HG02981 (cell line): ENCODE measurements around the gene CISD3.
"Not testable (repeated sequence)": the region's sequence is repeated elsewhere in the genome, so short reads cannot be mapped to it uniquely, and the experiment has no call there.

ENCODE experiments used
- ATAC-seq: cut with Tn5 transposase; IDR thresholded peaks from one replicate; pipeline ENCODE4 v1.9.1; 2021; ENCODE audit warnings: mild to moderate bottlenecking, moderate library complexity; ENCODE audit not compliant: unreplicated experiment

The CISD3 gene

DNA sequence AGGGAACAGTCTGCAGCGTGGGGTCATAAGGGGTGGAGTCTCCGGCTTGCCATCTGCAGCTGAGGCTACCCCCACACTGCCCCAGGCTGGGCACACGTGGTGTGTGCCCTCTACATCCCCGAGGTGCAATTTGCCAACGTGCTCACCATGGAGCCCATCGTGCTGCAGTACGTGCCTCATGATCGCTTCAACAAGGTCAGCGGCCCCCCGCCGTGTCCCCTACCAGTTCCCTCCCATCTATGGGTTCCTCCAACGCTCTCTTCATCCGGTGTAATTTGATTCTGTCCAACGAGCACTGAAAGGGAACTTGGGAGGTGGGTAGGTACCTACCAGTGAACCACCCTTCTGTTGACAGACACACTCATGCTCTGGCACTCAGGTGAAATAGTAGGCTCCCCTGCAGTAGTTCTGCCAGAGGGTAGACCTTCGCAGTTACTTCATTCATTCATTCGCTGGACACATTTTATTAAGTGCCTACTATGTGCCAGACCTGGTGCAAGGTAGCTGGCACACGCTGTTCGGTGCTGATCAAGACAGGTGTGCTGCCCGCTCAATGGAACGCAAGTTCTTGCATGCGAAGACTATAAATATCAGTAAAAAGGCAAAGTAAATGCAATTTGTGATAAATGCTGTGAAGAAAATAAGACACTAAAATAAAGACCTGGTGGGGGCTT is 22.3 kb upstream of the CISD3 start:
- no peak for ATAC-seq

DNA sequence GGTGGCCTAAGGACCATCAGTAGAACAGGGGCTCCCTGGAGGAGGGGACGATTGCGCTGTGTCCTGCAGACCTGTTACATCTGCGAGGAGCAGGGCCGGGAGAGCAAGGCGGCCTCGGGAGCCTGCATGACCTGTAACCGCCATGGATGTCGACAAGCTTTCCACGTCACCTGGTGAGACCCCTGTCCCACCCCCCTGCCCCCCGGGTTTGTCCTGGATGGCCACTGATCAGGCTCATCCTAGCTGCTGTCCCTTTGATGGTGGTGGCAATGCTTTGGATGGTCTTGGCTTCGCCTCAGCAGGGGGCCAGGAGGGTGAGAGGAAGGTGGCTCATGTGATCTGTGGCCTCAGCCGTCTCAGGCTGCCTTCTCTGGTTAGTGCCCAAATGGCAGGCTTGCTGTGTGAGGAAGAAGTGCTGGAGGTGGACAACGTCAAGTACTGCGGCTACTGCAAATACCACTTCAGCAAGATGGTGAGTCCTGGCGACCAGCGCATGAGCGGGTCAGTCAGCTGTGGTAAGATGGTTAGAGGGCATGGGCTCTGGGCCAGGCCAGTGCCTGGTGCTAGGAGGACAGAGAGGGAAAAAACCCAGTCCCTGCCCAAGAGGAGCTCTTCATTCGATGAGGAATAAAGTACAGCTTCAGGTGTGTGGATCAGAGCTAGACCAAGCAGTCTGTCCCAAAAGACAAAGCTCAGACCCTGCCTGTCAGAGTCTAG is 20.9 kb upstream of the CISD3 start:
- no peak for ATAC-seq

DNA sequence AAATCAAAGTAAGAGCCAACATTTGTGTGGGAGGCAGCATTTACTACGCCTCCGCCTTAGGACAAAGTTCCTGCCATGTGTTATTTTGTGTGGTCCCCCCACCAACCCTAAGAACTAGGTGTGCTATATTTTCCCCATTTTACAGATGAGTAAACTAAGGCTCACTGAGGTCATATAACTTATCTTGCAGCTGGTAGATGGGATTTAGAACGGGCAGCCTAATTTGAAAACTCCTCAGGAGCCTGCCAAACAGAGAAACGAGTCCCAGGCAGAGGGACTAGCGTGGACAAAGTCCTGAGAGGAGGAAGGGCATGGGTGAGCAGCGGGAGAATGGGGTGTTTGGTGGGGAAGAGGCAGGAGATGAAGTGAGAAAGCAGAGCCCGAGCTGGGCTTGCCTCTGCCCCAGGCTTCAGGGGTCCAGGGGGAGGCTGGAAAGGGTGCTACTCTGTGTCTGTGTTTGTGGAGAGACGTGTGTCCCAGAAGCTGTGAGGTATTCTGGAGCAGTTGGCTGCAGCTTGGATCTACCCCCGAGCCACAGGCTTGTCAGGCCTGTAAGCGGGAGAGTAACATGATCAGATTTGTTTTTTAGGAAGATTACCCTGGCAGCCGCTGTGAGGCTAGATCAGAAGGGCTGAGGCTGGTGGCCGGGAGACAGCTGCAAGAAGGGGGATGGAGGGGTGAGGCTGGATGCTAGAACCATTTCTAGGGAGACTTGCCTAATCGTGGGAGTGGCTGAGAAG is 20.1 kb upstream of the CISD3 start:
- no peak for ATAC-seq

GRCh38 chr17:38710604-38710962 is 19.6 kb upstream of the CISD3 start:
- no peak for ATAC-seq

DNA sequence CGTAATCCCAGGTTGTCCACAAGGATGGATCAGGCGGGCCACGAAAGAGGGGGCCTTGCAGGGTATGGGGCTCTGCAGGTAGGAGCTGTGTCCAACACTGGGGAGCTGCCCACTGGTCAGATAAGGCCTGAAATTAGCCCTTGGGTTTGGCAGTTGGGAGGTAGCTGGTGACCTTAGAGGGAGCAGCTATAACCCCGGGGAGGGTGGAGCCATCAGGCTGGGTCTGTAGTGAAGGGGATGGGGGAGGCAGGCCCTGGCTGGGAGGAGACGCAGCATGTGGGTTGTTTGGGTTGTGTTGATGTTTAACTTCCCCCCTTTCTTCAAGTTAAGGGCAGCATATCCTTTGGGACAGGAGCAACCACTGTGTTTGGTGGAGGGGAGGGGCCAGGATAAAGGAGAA is 19.2 kb upstream of the CISD3 start:
- no peak for ATAC-seq

- ATAC-seq, result no peak
These were observed 18.2 kb upstream of the CISD3 start for GRCh38 chr17:38711792-38712571.

GRCh38 chr17:38712593-38712992 is 17.5 kb upstream of the CISD3 start:
- ATAC-seq, result no peak

DNA sequence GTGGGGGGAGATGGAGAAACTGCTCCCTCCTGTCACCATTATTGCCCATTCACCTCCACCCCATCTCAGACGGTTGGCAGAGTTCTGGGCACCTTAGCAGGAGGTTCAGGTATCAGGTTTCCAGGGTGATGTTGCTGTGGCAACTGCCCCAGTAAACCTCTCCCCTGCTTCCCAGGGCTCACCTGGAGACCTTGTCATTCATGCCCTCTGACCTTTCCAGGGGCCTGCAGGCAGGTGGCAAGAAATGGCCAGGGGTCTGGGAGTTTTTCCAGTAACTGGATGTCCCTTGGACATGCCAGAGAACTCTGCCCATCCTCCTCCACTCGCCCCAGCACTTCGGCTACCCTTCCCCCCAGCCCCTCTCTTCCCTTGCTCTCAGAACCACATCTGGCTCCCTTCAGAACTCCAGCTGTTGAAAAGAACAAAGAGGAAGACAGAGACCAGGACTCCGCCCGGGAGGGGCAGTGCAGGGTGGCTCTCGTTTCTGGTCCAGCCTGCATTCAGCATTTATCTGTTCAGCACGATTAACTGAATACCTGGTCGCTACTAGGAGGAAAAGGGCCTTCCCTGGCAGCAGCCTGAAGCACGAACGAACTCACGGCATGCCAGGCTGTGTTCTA is 16.6 kb upstream of the CISD3 start:
- ATAC-seq, result no peak

DNA sequence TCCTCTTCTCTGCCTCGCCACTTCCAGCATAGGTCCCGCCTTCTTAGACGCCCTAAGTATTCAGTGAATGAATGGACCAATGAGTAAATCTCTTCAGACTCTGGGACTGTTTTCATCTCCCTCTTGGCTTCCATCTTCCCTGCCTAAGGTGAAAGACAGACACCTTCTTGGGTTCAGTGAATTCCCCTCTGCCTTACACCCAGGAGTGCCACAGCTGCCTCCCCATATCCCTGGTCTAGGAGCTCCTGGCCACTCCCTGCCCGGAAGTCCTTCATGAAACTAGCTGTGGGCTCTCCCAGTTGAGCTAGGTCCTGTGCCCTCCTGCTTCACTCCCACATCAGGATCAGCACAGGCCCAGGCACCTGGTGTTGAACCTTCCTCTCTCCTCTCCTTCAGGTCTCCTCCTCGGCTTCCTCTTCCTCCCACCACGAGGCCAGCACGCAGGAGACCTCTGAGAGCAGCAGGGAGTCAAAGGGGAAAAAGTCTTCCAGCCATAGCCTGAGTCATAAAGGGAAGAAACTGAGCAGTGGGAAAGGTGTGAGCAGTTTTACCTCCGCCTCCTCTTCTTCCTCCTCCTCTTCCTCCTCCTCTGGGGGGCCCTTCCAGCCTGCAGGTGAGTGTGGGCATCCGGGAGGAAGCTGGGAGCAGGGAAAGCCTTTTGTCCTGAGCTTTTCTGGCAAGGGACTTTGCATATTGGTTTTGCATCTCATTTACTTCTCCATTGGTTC is 14.8 kb upstream of the CISD3 start:
- ATAC-seq, result no peak

GRCh38 chr17:38716368-38717005 is 13.7 kb upstream of the CISD3 start:
- ATAC-seq, result no peak

- ATAC-seq, result no peak
These were observed 12.9 kb upstream of the CISD3 start for GRCh38 chr17:38717139-38717745.

DNA sequence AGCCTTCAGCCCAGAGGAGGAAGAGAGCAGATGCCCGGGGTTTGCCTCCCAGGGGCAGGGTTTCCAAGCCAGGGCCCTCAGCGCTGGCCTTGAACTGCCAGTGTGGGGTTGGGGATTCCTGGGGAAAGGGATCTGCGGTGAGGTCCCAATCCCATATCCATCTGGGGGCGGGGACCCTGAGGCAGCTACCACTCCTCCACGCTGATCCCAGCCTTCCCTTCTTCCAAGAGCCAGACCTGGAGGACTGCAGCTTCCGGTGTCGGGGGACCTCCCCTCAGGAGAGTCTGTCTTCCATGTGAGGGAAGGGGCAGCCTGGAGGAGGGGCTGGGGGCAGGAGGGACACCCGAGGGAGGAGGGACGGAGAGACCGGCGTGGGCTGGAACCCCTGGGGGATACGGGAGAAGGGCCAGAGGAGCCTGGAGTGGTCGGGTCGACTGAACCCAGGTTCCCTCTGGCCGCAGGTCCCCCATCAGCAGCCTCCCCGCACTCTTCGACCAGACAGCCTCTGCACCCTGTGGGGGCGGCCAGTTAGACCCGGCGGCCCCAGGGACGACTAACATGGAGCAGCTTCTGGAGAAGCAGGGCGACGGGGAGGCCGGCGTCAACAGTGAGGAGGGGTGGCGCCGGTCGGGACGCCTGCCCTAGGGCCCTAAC is 10.7 kb upstream of the CISD3 start:
- ATAC-seq, result no peak

GRCh38 chr17:38719943-38720641 is 10.0 kb upstream of the CISD3 start:
- no peak for ATAC-seq

DNA sequence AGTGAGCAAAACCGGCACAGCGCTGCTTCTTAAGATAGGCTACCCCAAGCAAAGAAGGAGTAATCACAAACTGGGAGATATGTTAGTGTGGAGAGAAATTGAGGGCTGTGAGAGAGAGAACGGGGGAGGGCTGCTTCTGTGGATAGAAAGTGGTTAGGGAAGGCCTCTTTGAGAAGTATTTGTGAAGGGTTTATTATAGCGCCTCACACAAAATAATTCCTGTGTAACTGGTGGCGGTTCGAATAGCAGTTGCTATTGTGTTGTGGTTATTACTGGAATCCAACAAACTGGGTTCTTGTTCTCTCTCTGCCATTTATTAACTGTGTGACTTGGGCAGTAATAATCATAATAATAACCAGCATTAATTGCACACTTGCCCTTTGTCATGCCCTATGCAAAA is 9.2 kb upstream of the CISD3 start:
- no peak for ATAC-seq

- no peak for ATAC-seq
These were observed 8.3 kb upstream of the CISD3 start for GRCh38 chr17:38721802-38722201.

DNA sequence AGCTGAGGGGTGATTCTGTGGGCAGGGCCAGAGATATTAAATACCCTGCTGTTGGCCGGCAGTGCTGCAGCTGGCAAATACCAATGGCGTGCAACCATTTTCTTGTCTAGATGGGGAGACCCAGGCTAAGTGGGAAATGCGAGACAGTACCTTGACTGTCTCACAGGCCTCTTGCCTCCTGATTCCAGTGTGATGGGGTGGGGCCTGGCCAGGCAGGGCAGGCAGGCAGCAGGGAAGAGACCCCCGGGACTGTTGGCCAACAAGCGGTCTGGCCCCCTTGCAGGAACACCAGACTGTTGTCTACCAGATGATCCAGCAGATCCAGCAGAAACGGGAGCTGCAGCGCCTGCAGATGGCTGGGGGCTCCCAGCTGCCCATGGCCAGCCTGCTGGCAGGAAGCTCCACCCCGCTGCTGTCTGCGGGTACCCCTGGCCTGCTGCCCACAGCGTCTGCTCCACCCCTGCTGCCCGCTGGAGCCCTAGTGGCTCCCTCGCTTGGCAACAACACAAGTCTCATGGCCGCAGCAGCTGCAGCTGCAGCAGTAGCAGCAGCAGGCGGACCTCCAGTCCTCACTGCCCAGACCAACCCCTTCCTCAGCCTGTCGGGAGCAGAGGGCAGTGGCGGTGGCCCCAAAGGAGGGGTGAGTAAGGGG is 5.7 kb upstream of the CISD3 start:
- ATAC-seq, result no peak

GRCh38 chr17:38725066-38725465 is 5.1 kb upstream of the CISD3 start:
- no peak for ATAC-seq

- ATAC-seq, result not testable (repeated sequence)
These were observed 4.0 kb upstream of the CISD3 start for GRCh38 chr17:38726145-38726544.
